K562 treated with DMSO at 1 percent for 48 hours (cell line): Measurements from ENCODE around the gene TMED7. TPM values are rescaled to one million over a fixed set of nuclear protein-coding genes. Genes with fewer than 3 reads are reported as not detected.

ENCODE experiments used
- total RNA-seq: library from RNA; unstranded; fragments of 300-600 nt; gene quantifications from 2 replicates; pipeline ENCODE4 v1.2.3, GENCODE V29; 2022; ENCODE audit warnings: low replicate concordance; ENCODE audit errors: extremely low read depth

TMED7 gene
- not detected in 2 replicates for total RNA-seq

GRCh38 chr5:115625579-115626444 lies at the start of gene TMED7:
TSS of gene TMED7 (minus strand) at chr5:115626036. CDS start at chr5:115625792, 244 bp downstream.

GRCh38 chr5:115601701-115602590 lies 23.9 kb downstream of the TMED7 start, which contains the start of gene TICAM2:
TSS of gene TICAM2 (minus strand) at chr5:115602479. CDS start at chr5:115581256, 21,223 bp downstream.

Other genes starting within 250 kb of the TMED7 start
- not detected in 2 replicates for gene FEM1C, start 81.3 kb downstream of the TMED7 start, total RNA-seq
- gene TICAM2, start 23.6 kb downstream of the TMED7 start, total RNA-seq: not detected in 2 replicates
- gene CDO1, start 190.6 kb upstream of the TMED7 start, total RNA-seq: not detected in 2 replicates
- not detected in 2 replicates for gene ATG12, start 215.5 kb upstream of the TMED7 start, total RNA-seq
- not detected in 2 replicates for gene AP3S1, start 215.9 kb upstream of the TMED7 start, total RNA-seq